Loucy (cell line): ENCODE measurements around the gene UNC5A.

ENCODE experiments used
- CTCF ChIP-seq: fragments of 200-600 bp; sonication (generic); conservative IDR thresholded peaks from 2 replicates; pipeline ENCODE4 v1.5.1; 2014; ENCODE audit warnings: mild to moderate bottlenecking, antibody characterized with exemption, low read length
- EZH2phosphoT487 ChIP-seq: fragments of 200-600 bp; IDR thresholded peaks from 2 replicates; pipeline ENCODE4 v1.6.1; 2018; ENCODE audit warnings: antibody characterized with exemption, mild to moderate bottlenecking, moderate library complexity, borderline replicate concordance

- no peak for TF ChIP-seq CTCF
- TF ChIP-seq EZH2phosphoT487, result no peak
Observed at GRCh38 chr5:176762489-176762888, 47.9 kb upstream of the UNC5A start.
